HL-60 (cell line): ENCODE measurements around the gene CLOCK.

Experiments used
- CTCF ChIP-seq: IDR thresholded peaks from one replicate; pipeline ENCODE4 v1.5.1; 2011; ENCODE audit warnings: low read length, control low read depth, inconsistent platforms; ENCODE audit not compliant: insufficient read depth
- GABPA ChIP-seq: IDR thresholded peaks from 2 replicates; pipeline ENCODE4 v1.6.1; 2012; ENCODE audit warnings: low read depth
- POLR2AphosphoS5 ChIP-seq: IDR thresholded peaks from 2 replicates; pipeline ENCODE4 v1.6.1; 2012; ENCODE audit warnings: low read depth
- REST ChIP-seq: IDR thresholded peaks from 2 replicates; pipeline ENCODE4 v1.6.1; 2012; ENCODE audit warnings: low read depth; ENCODE audit not compliant: insufficient replicate concordance
- SPI1 ChIP-seq: IDR thresholded peaks from 2 replicates; pipeline ENCODE4 v1.6.1; 2012; ENCODE audit warnings: low read depth, mild to moderate bottlenecking, borderline replicate concordance

GRCh38 chr4:55538531-55538930 lies 8.2 kb downstream of the CLOCK start:
- no peak for TF ChIP-seq CTCF
- no peak for TF ChIP-seq POLR2AphosphoS5
- no peak for TF ChIP-seq GABPA
- TF ChIP-seq REST, result no peak
- no peak for TF ChIP-seq SPI1
